Muscle of leg (tissue), 11 donors: ENCODE data around the gene DHX30. TPM values are rescaled to one million over a fixed set of nuclear protein-coding genes. Genes with fewer than 3 reads are reported as not detected.
A peak's percentile ranks its signal among the peaks of the same experiment; 100 is the strongest.
"Not testable (repeated sequence)": the region's sequence is repeated elsewhere in the genome, so short reads cannot be mapped to it uniquely, and the experiment has no call there.

ENCODE experiments used
- DNase-seq: peaks from one replicate; pipeline ENCODE4 v3.0.0; 2013
- H3K27ac ChIP-seq: one replicate; pipeline ENCODE4 v1.5.1; 2013; ENCODE audit warnings: mild to moderate bottlenecking, low read length, control low read depth
- H3K27me3 ChIP-seq: one replicate; pipeline ENCODE4 v1.6.1; 2013; ENCODE audit warnings: low read length; ENCODE audit not compliant: control insufficient read depth, insufficient read depth
- H3K36me3 ChIP-seq: one replicate; pipeline ENCODE4 v1.6.1; 2013; ENCODE audit warnings: low read length; ENCODE audit not compliant: control insufficient read depth, insufficient read depth
- H3K4me1 ChIP-seq: one replicate; pipeline ENCODE4 v1.6.1; 2013; ENCODE audit warnings: low read length; ENCODE audit not compliant: control insufficient read depth, insufficient read depth
- H3K4me3 ChIP-seq: one replicate; pipeline ENCODE4 v1.5.1; 2013; ENCODE audit warnings: low read length, control low read depth
- H3K9me3 ChIP-seq: replicated peaks from 2 replicates; pipeline ENCODE4 v1.6.1; 2013; ENCODE audit warnings: low read depth, low read length; ENCODE audit not compliant: control insufficient read depth
- WGBS: methylation state at CpG from one replicate; pipeline ENCODE4 v1.1.5; 2013; ENCODE audit warnings: missing lambda C conversion rate; ENCODE audit not compliant: insufficient coverage; 5-methylcytosine and 5-hydroxymethylcytosine counted together
- polyA plus RNA-seq, 8 donors: library from polyadenylated mRNA; unstranded; fragments of 120-200 nt; gene quantifications; one replicate each; pipeline versions ENCODE4 v1.2.1 to v1.2.3, GENCODE V29; 2013; ENCODE audit warnings: inconsistent platforms in 1 of 8, low replicate concordance in 1 of 8; ENCODE audit not compliant: insufficient read length in 8 of 8, insufficient read depth in 1 of 8
- total RNA-seq: library from RNA; stranded (reverse); fragments of 120-200 nt; gene quantifications from one replicate; pipeline ENCODE4 v1.2.4, GENCODE V29; 2013

Gene DHX30
- total and polyA plus RNA-seq, 9 donors = 37.4 to 43.9 (median 41.5) TPM

- WGBS = 100% methylated on average over 1 of the region's 3 CpGs
- no peaks in the 10 kb centered on the region for H3K9me3 ChIP-seq
- H3K36me3 ChIP-seq = peaks cover 20% of the 10 kb centered on the region
- no peak for DNase-seq
- H3K27ac ChIP-seq = no peak overlapping the region
- no peaks in the 10 kb centered on the region for H3K27me3 ChIP-seq
- H3K4me1 ChIP-seq = no peaks in the 10 kb centered on the region
- no peak overlapping the region for H3K4me3 ChIP-seq
These were observed 81.7 kb downstream of the DHX30 start for GRCh38 chr3:47884603-47885002.

- no peak for DNase-seq
- no peaks in the 10 kb centered on the region for H3K4me1 ChIP-seq
- no peaks in the 10 kb centered on the region for H3K9me3 ChIP-seq
- 100% methylated on average over 1 of the region's 1 CpG for WGBS
- H3K27ac ChIP-seq = no peak overlapping the region
- peaks cover 20% of the 10 kb centered on the region for H3K36me3 ChIP-seq
- no peaks in the 10 kb centered on the region for H3K27me3 ChIP-seq
- no peak overlapping the region for H3K4me3 ChIP-seq
These were observed 82.2 kb downstream of the DHX30 start for GRCh38 chr3:47885168-47885567.

DNA sequence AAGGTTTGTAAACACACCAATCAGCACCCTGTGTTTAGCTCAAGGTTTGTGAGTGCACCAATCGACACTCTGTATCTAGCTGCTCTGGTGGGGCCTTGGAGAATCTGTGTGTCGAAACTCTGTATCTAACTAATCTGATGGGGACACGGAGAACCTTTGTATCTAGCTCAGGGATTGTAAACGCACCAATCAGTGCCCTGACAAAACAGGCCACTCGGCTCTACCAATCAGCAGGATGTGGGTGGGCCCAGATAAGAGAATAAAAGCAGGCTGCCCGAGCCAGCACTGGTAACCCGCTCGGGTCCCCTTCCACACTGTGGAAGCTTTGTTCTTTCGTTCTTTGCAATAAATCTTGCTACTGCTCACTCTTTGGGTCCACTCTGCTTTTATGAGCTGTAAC lies 85.1 kb downstream of the DHX30 start:
- peaks cover 43% of the 10 kb centered on the region for H3K36me3 ChIP-seq

DNA sequence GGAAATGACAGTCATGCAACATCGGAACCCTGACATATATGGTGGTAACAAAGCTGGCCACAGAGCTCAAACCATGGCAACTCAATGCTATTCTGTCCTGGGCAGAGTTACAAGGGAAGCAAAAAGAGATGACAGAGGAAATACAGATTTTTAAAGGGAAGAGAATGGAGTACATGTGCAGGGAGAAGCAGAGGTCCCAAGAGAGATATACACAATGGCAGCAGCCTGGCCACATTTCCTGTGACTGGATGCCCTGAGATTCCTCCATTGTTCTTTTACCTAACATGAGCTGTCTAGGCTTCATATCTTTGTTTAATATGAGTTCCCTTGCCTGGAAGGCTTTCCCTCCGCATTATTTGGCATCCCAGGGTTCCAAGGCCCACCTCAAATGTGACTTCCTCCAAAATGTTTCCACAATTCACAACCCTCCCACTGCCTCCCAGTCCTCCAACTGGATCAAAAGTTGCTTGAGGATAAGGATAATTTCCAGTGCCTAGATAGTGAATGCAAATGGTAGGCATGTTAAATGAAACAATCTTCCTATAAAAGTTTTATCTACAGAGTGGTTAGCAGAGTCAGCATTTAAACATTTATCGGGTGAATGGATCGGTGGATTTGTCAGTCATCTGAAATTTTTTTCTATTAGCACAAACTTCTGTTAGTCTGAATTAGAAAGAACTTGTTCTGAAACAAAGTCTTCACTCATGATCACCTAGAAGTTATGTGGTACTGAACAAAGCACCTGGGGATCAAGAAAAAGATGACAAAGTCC lies 86.2 kb downstream of the DHX30 start:
- no CpG with 5 or more reads among the region's 4 CpGs for WGBS
- H3K4me1 ChIP-seq = peaks cover 16% of the 10 kb centered on the region
- no peak overlapping the region for H3K27ac ChIP-seq
- no peak overlapping the region for H3K4me3 ChIP-seq
- no peaks in the 10 kb centered on the region for H3K9me3 ChIP-seq
- peaks cover 50% of the 10 kb centered on the region for H3K36me3 ChIP-seq
- DNase-seq = no peak
- H3K27me3 ChIP-seq = no peaks in the 10 kb centered on the region

More for the DNA sequence above, 85.1 kb downstream of the DHX30 start:
- not testable (repeated sequence) for DNase-seq, H3K27ac ChIP-seq, H3K27me3 ChIP-seq, H3K9me3 ChIP-seq, H3K4me3 ChIP-seq
- WGBS = 69% methylated on average over 5 of the region's 9 CpGs
- H3K4me1 ChIP-seq = peaks cover 16% of the 10 kb centered on the region

DNA sequence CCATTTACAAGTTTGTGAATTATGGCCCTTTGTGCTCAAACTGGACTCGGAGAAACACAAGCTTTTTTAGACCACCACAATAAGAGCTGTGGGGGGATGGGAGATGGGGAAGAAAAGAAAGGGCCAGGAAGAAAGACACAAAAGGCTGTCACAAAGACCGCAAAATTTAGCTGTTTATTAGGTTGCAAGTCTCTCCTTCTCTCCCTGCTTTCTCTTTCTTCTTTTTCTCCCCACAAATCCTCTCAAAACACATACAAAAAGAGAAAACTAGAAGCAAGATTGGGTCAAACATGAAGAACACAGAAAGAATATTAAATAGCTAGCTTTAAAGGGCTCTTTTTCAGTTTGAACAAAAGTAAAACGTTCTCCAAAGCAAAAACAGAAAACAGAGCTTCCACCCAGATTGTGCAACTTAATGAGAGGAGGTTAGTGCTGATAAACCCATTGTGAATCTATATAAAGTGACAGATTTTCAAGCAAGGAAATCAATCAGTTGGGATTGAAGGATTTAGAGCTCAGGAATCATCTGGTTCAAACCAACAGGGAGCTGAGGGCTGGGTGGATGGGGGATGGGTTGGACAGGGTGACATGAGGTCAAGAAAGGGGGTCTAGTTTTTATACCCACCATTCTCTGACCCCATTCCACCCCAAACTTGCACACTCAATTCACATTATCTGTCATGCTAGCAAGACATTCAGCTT lies 87.3 kb downstream of the DHX30 start:
- H3K4me1 ChIP-seq = peaks cover 16% of the 10 kb centered on the region
- DNase-seq = no peak
- H3K27ac ChIP-seq = peak overlapping the region; percentile 67
- H3K4me3 ChIP-seq = no peak overlapping the region
- WGBS = no CpG with 5 or more reads among the region's 3 CpGs
- H3K9me3 ChIP-seq = no peaks in the 10 kb centered on the region
- peaks cover 43% of the 10 kb centered on the region for H3K36me3 ChIP-seq
- no peaks in the 10 kb centered on the region for H3K27me3 ChIP-seq

DNA sequence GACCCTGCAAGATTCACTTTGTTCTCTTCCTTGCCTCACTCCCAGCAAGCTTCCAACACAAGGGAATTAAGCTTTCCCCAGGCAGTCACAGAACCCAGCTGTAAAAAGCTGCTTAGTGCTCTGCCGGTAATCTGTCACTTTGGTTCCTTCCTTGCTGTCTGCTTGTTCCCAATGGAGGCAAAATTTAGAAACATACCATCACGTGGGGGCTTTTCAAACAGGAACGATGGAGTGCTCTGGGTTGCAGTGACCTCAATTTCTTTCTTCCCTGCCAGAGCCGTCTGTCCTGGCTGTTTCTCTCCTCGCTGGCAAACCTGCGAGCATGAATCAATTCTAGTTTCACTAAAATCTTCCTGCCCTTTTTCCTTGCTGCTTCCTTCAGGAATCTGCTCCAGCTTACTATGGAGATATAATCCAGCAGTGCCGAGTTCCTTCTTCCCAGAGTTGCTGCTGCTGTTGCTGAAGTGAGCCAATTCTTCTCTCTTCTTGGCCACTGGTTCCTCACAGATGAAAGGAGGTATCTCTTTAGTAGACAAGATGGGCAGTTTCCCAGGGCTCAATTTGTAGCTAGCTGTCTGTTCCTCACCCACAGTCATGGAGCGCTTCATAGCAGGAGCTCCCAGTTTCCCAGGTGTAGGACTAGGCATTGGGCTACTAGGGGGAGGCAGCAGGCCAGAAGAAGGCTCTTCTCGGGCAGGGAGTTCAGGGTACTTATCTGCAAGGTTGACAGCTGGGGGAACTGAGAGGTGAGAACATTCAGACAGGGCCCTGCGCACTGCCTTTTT lies 88.1 kb downstream of the DHX30 start:
- H3K9me3 ChIP-seq = no peaks in the 10 kb centered on the region
- 18% methylated on average over 7 of the region's 10 CpGs for WGBS
- no peak overlapping the region for H3K4me3 ChIP-seq
- H3K4me1 ChIP-seq = peaks cover 16% of the 10 kb centered on the region
- DNase-seq = peak; percentile 81
- H3K27me3 ChIP-seq = no peaks in the 10 kb centered on the region
- peak overlapping the region; percentile 67 for H3K27ac ChIP-seq
- H3K36me3 ChIP-seq = peaks cover 47% of the 10 kb centered on the region

- no peak for DNase-seq
These were observed 88.7 kb downstream of the DHX30 start for GRCh38 chr3:47891613-47892005.

GRCh38 chr3:47892286-47893040 lies 89.5 kb downstream of the DHX30 start:
- no peak for DNase-seq
- H3K4me1 ChIP-seq = peaks cover 16% of the 10 kb centered on the region
- H3K27ac ChIP-seq = no peak overlapping the region
- H3K4me3 ChIP-seq = no peak overlapping the region
- H3K9me3 ChIP-seq = no peaks in the 10 kb centered on the region
- H3K27me3 ChIP-seq = no peaks in the 10 kb centered on the region
- 80% methylated on average over 11 of the region's 15 CpGs for WGBS
- H3K36me3 ChIP-seq = peaks cover 52% of the 10 kb centered on the region

More at GRCh38 chr3:47891613-47892005, 88.7 kb downstream of the DHX30 start:
- Histone ChIP-seq H3K36me3 (peaks cover 45% of the 10 kb centered on the region), H3K9me3 (no peaks in the 10 kb centered on the region), H3K4me1 (peaks cover 16% of the 10 kb centered on the region), H3K4me3 (no peak overlapping the region), H3K27me3 (no peaks in the 10 kb centered on the region), H3K27ac (peak overlapping the region; percentile 67)
- no CpG with 5 or more reads among the region's 3 CpGs for WGBS

DNA sequence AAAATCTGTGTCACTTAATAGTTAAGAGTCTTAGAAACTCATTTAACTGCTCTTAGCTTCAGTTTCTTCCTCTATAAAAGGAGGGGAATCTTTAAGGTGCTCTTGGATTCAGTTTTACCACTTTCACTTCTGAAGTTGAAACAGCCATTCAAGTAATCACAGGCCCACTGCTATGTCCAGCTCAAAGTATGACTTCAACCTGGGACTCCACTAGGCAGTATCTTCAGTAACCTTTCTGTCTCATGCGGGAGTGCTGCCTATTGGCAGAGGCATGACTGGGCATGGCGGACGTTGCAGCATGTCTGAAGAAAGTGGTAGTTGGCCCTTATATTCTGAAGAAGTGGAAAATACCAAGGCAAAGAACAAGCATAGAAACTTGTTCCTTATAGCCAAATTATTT lies 92.3 kb downstream of the DHX30 start:
- H3K36me3 ChIP-seq = peaks cover 59% of the 10 kb centered on the region
- H3K27ac ChIP-seq = no peak overlapping the region
- H3K4me3 ChIP-seq = no peak overlapping the region
- no peaks in the 10 kb centered on the region for H3K9me3 ChIP-seq
- no peak for DNase-seq
- WGBS = no CpG with 5 or more reads among the region's 3 CpGs
- H3K27me3 ChIP-seq = no peaks in the 10 kb centered on the region
- H3K4me1 ChIP-seq = peaks cover 16% of the 10 kb centered on the region
